GM10266 (cell line): ENCODE data around the gene LSAMP.

Source experiments
- DNase-seq: peaks from one replicate; pipeline ENCODE4 v3.0.0; 2012; ENCODE audit errors: extremely low spot score
- TF ChIP-seq, protein P1 (sequence below): IDR thresholded peaks from 2 replicates; pipeline ENCODE4 v1.5.1; 2012; ENCODE audit warnings: mild to moderate bottlenecking, low read depth; ENCODE audit not compliant: control insufficient read depth, insufficient read depth; ENCODE audit errors: missing control alignments

LSAMP gene

GRCh38 chr3:116141724-116142123 is 303.6 kb downstream of the LSAMP start:
- TF ChIP-seq, protein P1, sequence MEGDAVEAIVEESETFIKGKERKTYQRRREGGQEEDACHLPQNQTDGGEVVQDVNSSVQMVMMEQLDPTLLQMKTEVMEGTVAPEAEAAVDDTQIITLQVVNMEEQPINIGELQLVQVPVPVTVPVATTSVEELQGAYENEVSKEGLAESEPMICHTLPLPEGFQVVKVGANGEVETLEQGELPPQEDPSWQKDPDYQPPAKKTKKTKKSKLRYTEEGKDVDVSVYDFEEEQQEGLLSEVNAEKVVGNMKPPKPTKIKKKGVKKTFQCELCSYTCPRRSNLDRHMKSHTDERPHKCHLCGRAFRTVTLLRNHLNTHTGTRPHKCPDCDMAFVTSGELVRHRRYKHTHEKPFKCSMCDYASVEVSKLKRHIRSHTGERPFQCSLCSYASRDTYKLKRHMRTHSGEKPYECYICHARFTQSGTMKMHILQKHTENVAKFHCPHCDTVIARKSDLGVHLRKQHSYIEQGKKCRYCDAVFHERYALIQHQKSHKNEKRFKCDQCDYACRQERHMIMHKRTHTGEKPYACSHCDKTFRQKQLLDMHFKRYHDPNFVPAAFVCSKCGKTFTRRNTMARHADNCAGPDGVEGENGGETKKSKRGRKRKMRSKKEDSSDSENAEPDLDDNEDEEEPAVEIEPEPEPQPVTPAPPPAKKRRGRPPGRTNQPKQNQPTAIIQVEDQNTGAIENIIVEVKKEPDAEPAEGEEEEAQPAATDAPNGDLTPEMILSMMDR: no peak
- no peak for DNase-seq

DNA sequence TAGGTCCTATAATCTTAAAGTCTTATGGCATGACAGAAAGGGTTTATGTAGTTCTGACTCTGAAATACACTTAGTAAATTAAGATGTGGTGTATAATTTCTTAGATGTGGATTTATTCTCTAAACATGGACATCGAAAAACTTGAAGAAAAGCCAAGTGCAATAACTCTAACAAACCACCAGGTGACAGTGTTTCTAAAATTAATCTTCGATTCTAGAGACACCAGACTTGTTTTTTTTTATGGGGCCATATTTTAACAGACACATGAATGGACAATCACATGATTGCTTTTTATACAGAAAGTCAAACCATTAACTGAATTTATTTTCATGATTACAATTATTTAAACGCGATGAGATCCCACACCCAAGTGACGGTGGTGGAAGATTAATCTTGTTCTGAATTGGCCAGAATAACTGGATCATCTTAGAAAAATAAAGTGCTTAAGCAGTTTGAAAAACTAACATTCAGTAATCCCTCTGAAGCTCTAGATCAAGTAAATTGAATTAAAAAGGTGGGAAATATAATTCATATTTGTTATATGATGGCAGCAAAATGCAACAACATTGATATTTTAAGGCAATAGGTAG is 305.1 kb downstream of the LSAMP start:
- TF ChIP-seq, protein P1: peak; percentile 64
- DNase-seq: peak; percentile 16

GRCh38 chr3:116139641-116140040 is 305.6 kb downstream of the LSAMP start:
- no peak for DNase-seq
- TF ChIP-seq, protein P1: no peak

GRCh38 chr3:116135457-116136085 is 309.7 kb downstream of the LSAMP start:
- no peak for DNase-seq
- TF ChIP-seq, protein P1: no peak

- TF ChIP-seq, protein P1: no peak
- DNase-seq: no peak
Measured at GRCh38 chr3:116129187-116129946, 315.9 kb downstream of the LSAMP start.

GRCh38 chr3:116127464-116127863 is 317.8 kb downstream of the LSAMP start:
- TF ChIP-seq, protein P1: no peak

GRCh38 chr3:116124166-116124565 is 321.1 kb downstream of the LSAMP start:
- no peak for DNase-seq
- TF ChIP-seq, protein P1: no peak

More at GRCh38 chr3:116127464-116127863, 317.8 kb downstream of the LSAMP start:
- DNase-seq: no peak
